HG03045 (cell line): ENCODE measurements around the gene AMDHD2.

ENCODE experiments used
- ATAC-seq: cut with Tn5 transposase; IDR thresholded peaks from one replicate; pipeline ENCODE4 v1.9.1; 2021; ENCODE audit warnings: mild to moderate bottlenecking, moderate library complexity; ENCODE audit not compliant: unreplicated experiment

AMDHD2 gene

GRCh38 chr16:2482708-2483534 is 37.2 kb upstream of the AMDHD2 start:
- ATAC-seq, result no peak

- ATAC-seq, result no peak
Measured at GRCh38 chr16:2483939-2484897, 36.0 kb upstream of the AMDHD2 start.

- ATAC-seq, result no peak
Measured at GRCh38 chr16:2484898-2485508, 35.2 kb upstream of the AMDHD2 start.

GRCh38 chr16:2485811-2486507 is 34.2 kb upstream of the AMDHD2 start:
- ATAC-seq, result no peak

- peak; percentile 61 for ATAC-seq
Measured at GRCh38 chr16:2486645-2487516, 33.3 kb upstream of the AMDHD2 start.

GRCh38 chr16:2487517-2487842 is 32.7 kb upstream of the AMDHD2 start:
- no peak for ATAC-seq

- no peak for ATAC-seq
Measured at GRCh38 chr16:2487903-2488531, 32.2 kb upstream of the AMDHD2 start.

GRCh38 chr16:2489581-2489980 is 30.6 kb upstream of the AMDHD2 start:
- no peak for ATAC-seq

- no peak for ATAC-seq
Measured at GRCh38 chr16:2490190-2491105, 29.7 kb upstream of the AMDHD2 start.

- ATAC-seq, result no peak
Measured at GRCh38 chr16:2492292-2492691, 27.9 kb upstream of the AMDHD2 start.

- no peak for ATAC-seq
Measured at GRCh38 chr16:2493605-2494004, 26.6 kb upstream of the AMDHD2 start.

GRCh38 chr16:2494616-2495015 is 25.6 kb upstream of the AMDHD2 start:
- no peak for ATAC-seq

- ATAC-seq, result no peak
Measured at GRCh38 chr16:2495041-2495440, 25.1 kb upstream of the AMDHD2 start.

- ATAC-seq, result no peak
Measured at GRCh38 chr16:2496223-2497115, 23.7 kb upstream of the AMDHD2 start.

- ATAC-seq, result no peak
Measured at GRCh38 chr16:2497116-2497630, 23.0 kb upstream of the AMDHD2 start.

GRCh38 chr16:2497695-2498484 is 22.3 kb upstream of the AMDHD2 start:
- ATAC-seq, result no peak
